ENCODE measurements around the gene PTRH2. TPM values are rescaled to one million over a fixed set of nuclear protein-coding genes. Genes with fewer than 3 reads are reported as not detected.
"Not testable (repeated sequence)": the region's sequence is repeated elsewhere in the genome, so short reads cannot be mapped to it uniquely, and the experiment has no call there.

The PTRH2 gene
- 15.0 TPM for polyA plus RNA-seq (ENCODE audit: insufficient read length)

- DNase-seq: peak; percentile 96
Observed at GRCh38 chr17:59707149-59707970, at the start of gene PTRH2, which contains the start of gene VMP1. Gene PTRH2 (minus strand): TSS chr17:59707430. CDS start chr17:59697978, 9,452 bp downstream. Gene VMP1 (plus strand): TSS chr17:59707654. CDS start chr17:59731447, 23,793 bp downstream.

GRCh38 chr17:59756236-59756818, 49.1 kb upstream of the PTRH2 start:
- no peak for DNase-seq

DNA sequence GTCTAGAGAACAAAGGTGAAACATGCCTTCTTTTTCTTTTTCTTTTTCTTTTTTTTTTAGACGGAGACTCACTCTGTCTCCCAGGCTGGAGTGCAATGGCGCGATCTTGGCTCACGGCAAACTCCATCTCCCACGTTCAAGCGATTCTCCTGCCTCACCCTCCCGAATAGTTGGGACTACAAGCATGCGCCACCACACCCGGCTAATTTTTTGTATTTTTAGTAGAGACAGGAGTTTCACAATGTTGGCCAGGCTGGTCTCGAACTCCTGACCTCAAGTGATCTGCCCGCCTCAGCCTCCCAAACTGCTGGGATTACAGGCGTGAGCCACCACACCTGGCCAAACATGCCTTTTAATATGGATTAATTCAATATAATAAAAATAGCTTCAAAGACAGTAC, 47.8 kb upstream of the PTRH2 start:
- not testable (repeated sequence) for DNase-seq

- DNase-seq: no peak
Observed at GRCh38 chr17:59754552-59754951, 47.3 kb upstream of the PTRH2 start.

DNA sequence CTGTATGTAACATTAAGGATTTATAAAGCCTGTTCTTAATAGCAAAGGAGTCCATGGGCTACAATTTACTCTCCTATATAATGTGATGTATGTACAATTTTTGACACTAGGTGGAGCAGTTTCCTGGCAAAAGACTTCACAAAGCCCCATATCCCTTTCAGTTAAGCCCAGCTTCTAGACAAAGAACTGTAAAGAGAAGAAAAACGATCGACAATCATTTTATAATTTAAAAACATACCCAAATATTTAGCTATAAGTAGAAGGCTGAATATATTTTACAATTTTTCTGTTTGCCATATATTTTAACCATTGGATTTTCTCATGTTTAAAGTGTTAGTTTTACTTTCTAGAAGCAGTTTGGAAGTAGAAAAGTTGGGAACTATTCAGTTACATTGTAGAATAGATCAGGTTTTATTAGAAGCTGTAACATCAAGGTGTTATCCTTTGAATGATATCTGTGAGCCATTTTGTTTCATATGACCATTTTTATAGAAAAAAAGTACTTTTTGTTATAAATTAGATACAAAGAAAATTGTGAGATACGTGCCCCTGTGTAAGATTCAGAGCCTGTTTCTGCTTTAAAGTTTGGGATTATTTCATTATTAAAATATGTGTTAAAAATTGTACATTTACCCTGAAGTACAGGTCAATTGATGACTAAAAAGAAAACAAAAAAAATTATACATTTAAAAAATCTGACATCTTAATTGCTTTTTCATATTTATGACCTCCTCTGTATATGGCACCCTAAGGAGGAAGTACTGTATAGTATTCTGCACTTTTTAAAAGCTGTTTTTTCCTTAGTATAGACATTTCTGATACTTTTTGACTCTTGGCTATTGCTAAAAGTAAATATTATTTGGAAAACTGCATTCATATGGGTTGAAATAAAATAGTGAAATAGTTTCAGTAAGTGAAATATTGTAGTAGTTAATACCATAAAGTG, 46.6 kb upstream of the PTRH2 start:
- DNase-seq: peak; percentile 87

GRCh38 chr17:59752922-59753321, 45.7 kb upstream of the PTRH2 start:
- no peak for DNase-seq

DNA sequence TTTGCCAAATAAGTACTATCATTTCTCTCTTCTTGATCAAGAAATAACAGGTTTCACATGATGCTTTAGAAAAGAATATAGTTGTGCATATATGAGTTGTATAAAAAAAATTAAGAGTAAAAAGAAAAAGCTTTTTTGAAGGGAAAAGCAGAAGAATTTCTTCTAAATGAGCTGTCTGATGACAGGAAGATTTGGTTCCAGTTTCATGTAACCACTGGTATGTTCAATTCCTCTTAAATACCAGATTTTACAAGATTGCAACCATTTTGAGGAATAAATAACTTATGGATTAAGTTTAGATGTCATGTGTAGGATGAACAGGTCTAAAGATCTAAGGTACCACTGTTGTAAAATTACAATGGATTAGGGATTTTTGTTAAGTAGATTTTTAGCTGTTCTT, 45.2 kb upstream of the PTRH2 start:
- DNase-seq: no peak

GRCh38 chr17:59751955-59752413, 44.8 kb upstream of the PTRH2 start:
- no peak for DNase-seq

- DNase-seq: no peak
Observed at GRCh38 chr17:59748591-59748990, 41.4 kb upstream of the PTRH2 start.

- DNase-seq: no peak
Observed at GRCh38 chr17:59746849-59747445, 39.7 kb upstream of the PTRH2 start.

DNA sequence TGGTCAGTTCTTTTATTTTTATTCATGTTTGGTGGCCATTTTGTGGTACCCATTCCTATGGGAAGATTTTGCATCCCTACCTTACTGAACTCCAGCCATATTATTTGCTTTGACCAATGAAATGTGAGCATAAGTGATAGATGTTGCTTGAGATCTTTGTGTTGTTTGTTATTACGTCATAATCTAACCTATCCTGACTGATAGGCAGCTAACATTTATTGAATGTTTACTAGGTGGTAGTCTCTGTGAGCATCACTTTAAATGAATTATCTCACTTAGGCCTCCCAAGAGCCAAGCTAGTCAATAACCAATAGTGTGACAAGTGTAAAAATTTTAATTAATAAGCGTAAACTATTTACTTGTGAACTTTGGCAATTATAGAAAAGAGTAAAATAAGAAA, 37.8 kb upstream of the PTRH2 start:
- no peak for DNase-seq

GRCh38 chr17:59743842-59744241, 36.6 kb upstream of the PTRH2 start:
- no peak for DNase-seq

GRCh38 chr17:59737324-59737723, 30.1 kb upstream of the PTRH2 start:
- no peak for DNase-seq

DNA sequence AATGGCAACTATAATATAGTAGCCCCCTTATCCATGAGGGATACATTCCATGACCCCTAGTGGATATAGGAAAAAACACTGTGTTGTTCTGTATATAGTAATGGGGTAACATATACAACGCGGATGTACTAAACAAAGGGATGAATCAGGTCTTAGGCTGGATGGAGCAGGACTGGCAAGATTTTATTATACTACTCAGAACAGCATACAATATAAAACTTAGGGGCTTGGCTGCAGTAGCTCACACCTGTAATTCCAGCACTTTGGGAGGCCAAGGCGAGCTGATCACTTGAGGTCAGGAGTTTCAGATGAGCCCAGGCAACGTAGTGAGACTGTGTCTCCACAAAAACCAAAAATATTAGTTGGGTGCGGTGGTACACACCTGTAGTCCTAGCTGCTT, 27.0 kb upstream of the PTRH2 start:
- DNase-seq: no peak

- DNase-seq: no peak
Observed at GRCh38 chr17:59733697-59734096, 26.5 kb upstream of the PTRH2 start.

GRCh38 chr17:59730268-59730834, 23.1 kb upstream of the PTRH2 start:
- DNase-seq: no peak

GRCh38 chr17:59727817-59728533, 20.7 kb upstream of the PTRH2 start:
- DNase-seq: no peak

- DNase-seq: no peak
Observed at GRCh38 chr17:59725691-59726090, 18.5 kb upstream of the PTRH2 start.

DNA sequence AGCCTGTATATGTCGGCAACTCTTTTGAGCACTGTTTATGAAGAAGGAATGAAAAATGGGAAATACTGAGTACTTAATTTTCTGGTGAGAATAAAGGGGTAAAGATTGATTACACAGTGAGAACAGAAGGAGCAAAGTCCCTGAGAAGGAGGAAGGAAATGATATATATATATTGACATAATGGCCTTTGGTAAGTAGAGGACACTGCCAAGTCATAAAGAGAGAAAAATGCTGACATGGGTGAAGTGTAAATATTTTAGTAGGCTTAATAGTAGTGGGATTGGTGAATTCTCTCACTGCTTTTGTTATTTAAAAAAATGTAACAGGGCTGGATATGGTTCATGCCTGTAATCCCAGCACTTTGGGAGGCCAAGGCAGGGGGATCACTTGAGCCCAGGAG, 16.4 kb upstream of the PTRH2 start:
- no peak for DNase-seq

- no peak for DNase-seq
Observed at GRCh38 chr17:59723041-59723440, 15.8 kb upstream of the PTRH2 start.

DNA sequence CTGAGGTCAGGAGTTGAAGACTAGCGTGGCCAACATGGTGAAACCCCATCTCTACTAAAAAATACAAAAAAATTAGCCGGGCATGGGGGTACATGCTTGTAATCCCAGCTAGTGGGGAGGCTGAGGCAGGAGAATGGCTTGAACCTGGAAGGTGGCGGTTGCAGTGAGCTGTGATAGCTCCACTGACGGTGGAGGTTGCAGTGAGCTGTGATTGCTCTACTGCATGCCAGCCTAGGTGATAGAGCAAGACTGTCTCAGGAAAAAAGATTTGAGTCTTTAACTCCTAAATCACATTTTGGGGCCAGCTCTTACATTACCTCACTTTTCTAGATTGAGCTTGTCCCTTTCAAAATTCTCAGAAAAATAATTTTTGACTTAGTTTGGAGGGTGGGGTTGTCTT, 15.4 kb upstream of the PTRH2 start:
- DNase-seq: no peak
